Measurements from ENCODE around the gene STXBP1.
A peak's percentile ranks its signal among the peaks of the same experiment; 100 is the strongest.

STXBP1 gene

DNA sequence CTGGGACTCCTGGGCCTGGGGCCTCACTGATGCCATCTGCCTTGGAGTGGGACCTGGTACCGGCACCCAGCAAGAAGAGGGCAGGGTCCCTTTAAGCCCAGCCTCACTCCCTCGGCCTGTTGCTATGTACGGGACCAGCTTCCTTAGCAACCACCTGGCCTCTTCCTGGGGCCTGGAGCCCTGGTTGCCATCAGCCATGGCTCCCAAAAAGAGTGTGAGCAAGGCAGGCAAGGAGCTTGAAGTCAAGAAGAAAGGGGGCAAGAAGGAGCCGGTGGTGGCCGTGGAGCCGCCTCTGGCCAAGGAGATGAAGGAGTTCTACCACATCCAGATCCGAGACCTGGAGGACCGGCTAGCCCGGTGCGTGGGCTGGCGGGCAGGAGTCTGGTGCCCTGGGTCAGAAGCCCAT is 94.8 kb downstream of the STXBP1 start, which contains the start of gene CFAP157:
TSS of gene CFAP157 (plus strand) at position 153 of the 406 bp plus-strand sequence. CDS start at position 197, 44 bp downstream.
- H3K9me3 Mint-ChIP-seq = peaks cover 7% of the 10 kb centered on the region
- H3K36me3 Mint-ChIP-seq (ENCODE audit: low read depth) = no peaks in the 10 kb centered on the region
- H3K27ac Mint-ChIP-seq = peak within 1 kb of the TSS; percentile 96
- peaks cover 65% of the 10 kb centered on the region for H3K4me1 Mint-ChIP-seq
- H3K4me3 Mint-ChIP-seq = peak within 1 kb of the TSS; percentile 49
- peaks cover 20% of the 10 kb centered on the region for H3K27me3 Mint-ChIP-seq (ENCODE audit: low read depth, poor library complexity)
- no peak for DNase-seq
- TF ChIP-seq, protein P1, sequence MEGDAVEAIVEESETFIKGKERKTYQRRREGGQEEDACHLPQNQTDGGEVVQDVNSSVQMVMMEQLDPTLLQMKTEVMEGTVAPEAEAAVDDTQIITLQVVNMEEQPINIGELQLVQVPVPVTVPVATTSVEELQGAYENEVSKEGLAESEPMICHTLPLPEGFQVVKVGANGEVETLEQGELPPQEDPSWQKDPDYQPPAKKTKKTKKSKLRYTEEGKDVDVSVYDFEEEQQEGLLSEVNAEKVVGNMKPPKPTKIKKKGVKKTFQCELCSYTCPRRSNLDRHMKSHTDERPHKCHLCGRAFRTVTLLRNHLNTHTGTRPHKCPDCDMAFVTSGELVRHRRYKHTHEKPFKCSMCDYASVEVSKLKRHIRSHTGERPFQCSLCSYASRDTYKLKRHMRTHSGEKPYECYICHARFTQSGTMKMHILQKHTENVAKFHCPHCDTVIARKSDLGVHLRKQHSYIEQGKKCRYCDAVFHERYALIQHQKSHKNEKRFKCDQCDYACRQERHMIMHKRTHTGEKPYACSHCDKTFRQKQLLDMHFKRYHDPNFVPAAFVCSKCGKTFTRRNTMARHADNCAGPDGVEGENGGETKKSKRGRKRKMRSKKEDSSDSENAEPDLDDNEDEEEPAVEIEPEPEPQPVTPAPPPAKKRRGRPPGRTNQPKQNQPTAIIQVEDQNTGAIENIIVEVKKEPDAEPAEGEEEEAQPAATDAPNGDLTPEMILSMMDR (IDR thresholded peaks at IDR 0.05) = no peak

DNA sequence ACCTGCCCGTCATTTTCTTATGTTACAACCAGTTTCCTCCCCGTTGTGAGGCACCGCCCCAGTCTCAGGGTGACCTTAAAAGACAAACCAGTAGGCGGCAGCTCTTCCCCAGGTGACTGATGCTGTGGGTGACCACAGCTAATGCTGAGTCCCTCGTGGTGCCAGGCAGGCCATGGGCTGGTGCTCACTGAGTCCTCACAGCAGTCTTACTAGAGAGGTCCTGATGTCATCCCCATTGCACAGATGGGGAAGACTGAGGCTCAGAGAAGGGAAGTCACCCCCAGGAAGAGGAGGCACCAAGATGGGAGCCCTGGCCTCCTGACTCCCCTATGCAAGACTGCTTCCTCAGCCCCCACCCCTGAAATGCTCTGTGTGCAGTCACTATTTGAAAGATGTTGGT is 95.7 kb downstream of the STXBP1 start:
- TF ChIP-seq, protein P1 (IDR thresholded peaks at IDR 0.05) = no peak
- Mint-ChIP-seq H3K27ac (no peak overlapping the region), H3K9me3 (peaks cover 7% of the 10 kb centered on the region), H3K4me3 (no peak overlapping the region), H3K4me1 (peaks cover 65% of the 10 kb centered on the region), H3K36me3 (ENCODE audit: low read depth) (no peaks in the 10 kb centered on the region), H3K27me3 (ENCODE audit: low read depth, poor library complexity) (peaks cover 20% of the 10 kb centered on the region)
- DNase-seq = no peak

DNA sequence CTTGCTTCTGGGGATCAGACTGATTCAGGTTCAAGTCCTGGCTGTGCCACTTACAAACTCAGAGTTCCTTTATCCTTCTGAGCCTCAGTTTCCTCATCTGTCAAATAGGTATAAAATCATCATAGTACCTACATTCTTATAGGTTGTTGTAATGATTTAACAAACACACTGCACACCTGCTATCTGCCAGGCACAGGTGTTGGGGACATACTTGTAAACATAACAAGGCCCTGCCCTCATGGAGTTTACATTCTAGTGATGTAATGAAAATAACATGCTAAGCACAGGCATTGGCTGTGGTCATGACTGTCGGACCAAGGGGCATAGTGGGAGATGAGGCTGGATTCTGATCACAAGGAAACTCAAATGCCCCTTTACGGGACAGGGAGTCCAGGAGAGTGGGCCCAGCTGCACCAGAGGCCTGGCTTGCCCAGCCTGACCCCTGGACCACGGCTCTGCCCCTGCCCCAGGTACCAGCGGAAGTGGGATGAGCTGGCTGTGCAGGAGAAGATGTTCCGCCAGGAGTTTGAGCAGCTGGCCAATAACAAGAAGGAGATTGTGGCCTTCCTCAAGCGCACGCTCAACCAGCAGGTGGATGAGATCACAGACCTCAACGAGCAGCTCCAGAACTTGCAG is 97.0 kb downstream of the STXBP1 start:
- H3K4me1 Mint-ChIP-seq = peaks cover 55% of the 10 kb centered on the region
- H3K36me3 Mint-ChIP-seq (ENCODE audit: low read depth) = no peaks in the 10 kb centered on the region
- no peak overlapping the region for H3K4me3 Mint-ChIP-seq
- peaks cover 7% of the 10 kb centered on the region for H3K9me3 Mint-ChIP-seq
- TF ChIP-seq, protein P1 (IDR thresholded peaks at IDR 0.05) = no peak
- no peak overlapping the region for H3K27ac Mint-ChIP-seq
- no peak for DNase-seq
- H3K27me3 Mint-ChIP-seq (ENCODE audit: low read depth, poor library complexity) = peaks cover 27% of the 10 kb centered on the region

DNA sequence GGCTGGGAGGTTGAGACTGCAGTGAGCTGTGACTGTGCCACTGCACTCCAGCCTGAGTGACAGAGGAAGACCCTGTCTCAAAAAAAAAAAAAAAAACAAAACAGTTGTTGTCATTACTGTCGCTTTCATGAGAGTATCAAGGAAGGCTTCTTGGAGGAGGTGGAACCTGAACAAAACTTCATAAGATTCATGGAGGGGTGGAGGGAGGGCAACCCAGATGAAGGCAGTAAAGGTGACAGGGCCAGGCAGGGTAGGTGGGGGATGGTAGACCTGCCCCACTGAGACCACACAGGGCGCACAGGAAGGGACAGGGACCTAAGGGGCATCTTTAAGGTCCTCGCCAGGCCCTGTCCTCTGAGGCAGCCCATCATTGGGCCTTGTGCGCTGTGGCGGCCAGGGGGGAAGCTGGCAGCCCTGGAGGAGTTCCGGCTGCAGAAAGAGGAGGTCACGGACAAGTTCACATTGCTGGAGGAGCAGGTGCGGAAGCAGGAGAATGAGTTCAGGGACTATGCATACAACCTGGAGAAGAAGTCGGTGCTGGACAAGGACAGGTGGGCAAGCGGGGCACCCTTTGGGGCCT is 98.2 kb downstream of the STXBP1 start:
- H3K4me1 Mint-ChIP-seq = peaks cover 44% of the 10 kb centered on the region
- H3K27me3 Mint-ChIP-seq (ENCODE audit: low read depth, poor library complexity) = peaks cover 36% of the 10 kb centered on the region
- H3K9me3 Mint-ChIP-seq = peaks cover 7% of the 10 kb centered on the region
- no peaks in the 10 kb centered on the region for H3K36me3 Mint-ChIP-seq (ENCODE audit: low read depth)
- no peak overlapping the region for H3K4me3 Mint-ChIP-seq
- peak overlapping the region; percentile 99 for H3K27ac Mint-ChIP-seq
- no peak for DNase-seq
- TF ChIP-seq, protein P1 (IDR thresholded peaks at IDR 0.05) = no peak

DNA sequence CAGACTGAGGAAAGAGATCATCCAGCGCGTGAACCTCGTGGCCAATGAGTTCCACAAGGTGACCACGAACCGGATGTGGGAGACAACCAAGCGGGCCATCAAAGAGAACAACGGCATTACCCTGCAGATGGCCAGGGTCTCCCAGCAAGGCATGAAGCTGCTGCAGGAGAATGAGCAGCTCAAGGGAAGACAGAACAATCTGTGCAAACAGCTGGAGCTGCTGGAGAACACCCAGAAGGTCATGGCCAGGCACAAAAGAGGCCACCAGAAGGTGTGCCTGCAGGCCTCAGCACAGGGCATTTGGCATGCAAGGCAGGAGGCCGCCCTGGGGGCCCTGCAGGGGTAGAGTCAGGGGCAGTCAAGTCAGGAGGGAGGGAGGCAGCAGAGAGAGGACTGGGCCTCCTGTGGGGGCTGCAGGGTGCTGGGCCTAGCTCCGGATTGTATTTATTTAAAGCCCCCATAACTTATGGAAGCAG is 99.2 kb downstream of the STXBP1 start:
- H3K4me3 Mint-ChIP-seq = no peak overlapping the region
- DNase-seq = no peak

More for the DNA sequence above, 99.2 kb downstream of the STXBP1 start:
- TF ChIP-seq, protein P1 (IDR thresholded peaks at IDR 0.05) = no peak
- H3K36me3 Mint-ChIP-seq (ENCODE audit: low read depth) = no peaks in the 10 kb centered on the region
- peaks cover 43% of the 10 kb centered on the region for H3K27me3 Mint-ChIP-seq (ENCODE audit: low read depth, poor library complexity)
- H3K27ac Mint-ChIP-seq = no peak overlapping the region
- peaks cover 44% of the 10 kb centered on the region for H3K4me1 Mint-ChIP-seq
- peaks cover 7% of the 10 kb centered on the region for H3K9me3 Mint-ChIP-seq
